Sciatic nerve (tissue), 2 donors: ENCODE data around the gene UBA7. TPM values are rescaled to one million over a fixed set of nuclear protein-coding genes. Genes with fewer than 3 reads are reported as not detected.
A peak's percentile ranks its signal among the peaks of the same experiment; 100 is the strongest.
"Not testable (repeated sequence)": the region's sequence is repeated elsewhere in the genome, so short reads cannot be mapped to it uniquely, and the experiment has no call there.

Source experiments
- ATAC-seq: fragments of 200-7000 bp; cut with Tn5 transposase; one replicate; pipeline ENCODE4 v1.9.1; 2020; ENCODE audit warnings: mild to moderate bottlenecking, moderate library complexity
- DNase-seq: peaks from one replicate; pipeline ENCODE4 v3.0.0-alpha.2; 2020; ENCODE audit warnings: low spot score
- intact Hi-C: fragments of 100-400 bp; cut with DNase I; formaldehyde crosslinking; loops from one replicate; pipeline ENCODE4 v1.14.2; 2022
- total RNA-seq: library from RNA; stranded (reverse); fragmentation: NEBNext Ultra II Directional; extraction: Animal tissue kit (Norgen Biotek cat#: 25700); gene quantifications from one replicate; pipeline ENCODE4 v1.2.1, GENCODE V29; 2021
- donor health status: DM: no; HTN: no; CAD: no.
- donor health status: DM: no; HTN: no; CAD: no.

UBA7 gene, protein sequence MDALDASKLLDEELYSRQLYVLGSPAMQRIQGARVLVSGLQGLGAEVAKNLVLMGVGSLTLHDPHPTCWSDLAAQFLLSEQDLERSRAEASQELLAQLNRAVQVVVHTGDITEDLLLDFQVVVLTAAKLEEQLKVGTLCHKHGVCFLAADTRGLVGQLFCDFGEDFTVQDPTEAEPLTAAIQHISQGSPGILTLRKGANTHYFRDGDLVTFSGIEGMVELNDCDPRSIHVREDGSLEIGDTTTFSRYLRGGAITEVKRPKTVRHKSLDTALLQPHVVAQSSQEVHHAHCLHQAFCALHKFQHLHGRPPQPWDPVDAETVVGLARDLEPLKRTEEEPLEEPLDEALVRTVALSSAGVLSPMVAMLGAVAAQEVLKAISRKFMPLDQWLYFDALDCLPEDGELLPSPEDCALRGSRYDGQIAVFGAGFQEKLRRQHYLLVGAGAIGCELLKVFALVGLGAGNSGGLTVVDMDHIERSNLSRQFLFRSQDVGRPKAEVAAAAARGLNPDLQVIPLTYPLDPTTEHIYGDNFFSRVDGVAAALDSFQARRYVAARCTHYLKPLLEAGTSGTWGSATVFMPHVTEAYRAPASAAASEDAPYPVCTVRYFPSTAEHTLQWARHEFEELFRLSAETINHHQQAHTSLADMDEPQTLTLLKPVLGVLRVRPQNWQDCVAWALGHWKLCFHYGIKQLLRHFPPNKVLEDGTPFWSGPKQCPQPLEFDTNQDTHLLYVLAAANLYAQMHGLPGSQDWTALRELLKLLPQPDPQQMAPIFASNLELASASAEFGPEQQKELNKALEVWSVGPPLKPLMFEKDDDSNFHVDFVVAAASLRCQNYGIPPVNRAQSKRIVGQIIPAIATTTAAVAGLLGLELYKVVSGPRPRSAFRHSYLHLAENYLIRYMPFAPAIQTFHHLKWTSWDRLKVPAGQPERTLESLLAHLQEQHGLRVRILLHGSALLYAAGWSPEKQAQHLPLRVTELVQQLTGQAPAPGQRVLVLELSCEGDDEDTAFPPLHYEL
- 73.9 TPM for total RNA-seq

DNA sequence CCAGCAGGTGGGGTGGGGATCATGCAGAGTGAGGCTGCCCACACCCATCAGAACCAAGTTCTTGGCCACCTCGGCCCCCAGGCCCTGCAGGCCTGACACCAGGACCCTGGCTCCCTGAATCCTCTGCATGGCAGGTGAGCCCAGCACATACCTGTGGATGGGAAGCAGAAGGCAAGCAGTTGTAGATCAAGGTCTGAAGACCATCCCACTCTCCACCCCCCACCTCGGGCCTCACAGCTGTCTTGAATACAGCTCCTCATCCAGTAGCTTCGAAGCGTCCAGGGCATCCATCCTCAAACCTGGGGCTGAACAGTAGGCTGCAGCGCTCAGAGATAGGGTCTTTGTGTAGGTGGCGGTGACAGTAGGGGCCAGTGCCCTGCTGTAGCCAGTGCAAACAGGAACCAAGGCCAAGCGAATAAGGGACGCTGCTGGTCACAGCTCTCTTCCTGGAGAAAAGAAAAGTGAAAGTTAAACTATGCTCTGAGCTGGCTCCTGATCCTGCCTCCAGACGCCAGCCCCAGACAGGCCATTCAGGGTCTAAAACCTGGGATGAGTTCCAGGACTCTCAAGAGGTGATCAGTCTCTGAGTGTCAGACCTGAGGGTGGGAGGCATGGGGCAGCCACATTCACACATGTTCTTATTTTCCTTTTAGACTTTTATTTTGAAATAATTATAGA lies at the start of gene UBA7:
TSS of gene UBA7 (minus strand) at position 457 of the 678 bp plus-strand sequence. CDS start at position 291, 166 bp downstream.
- peak; percentile 66 for DNase-seq
- intact Hi-C loops: no loop called here
- ATAC-seq: peak; percentile 92

DNA sequence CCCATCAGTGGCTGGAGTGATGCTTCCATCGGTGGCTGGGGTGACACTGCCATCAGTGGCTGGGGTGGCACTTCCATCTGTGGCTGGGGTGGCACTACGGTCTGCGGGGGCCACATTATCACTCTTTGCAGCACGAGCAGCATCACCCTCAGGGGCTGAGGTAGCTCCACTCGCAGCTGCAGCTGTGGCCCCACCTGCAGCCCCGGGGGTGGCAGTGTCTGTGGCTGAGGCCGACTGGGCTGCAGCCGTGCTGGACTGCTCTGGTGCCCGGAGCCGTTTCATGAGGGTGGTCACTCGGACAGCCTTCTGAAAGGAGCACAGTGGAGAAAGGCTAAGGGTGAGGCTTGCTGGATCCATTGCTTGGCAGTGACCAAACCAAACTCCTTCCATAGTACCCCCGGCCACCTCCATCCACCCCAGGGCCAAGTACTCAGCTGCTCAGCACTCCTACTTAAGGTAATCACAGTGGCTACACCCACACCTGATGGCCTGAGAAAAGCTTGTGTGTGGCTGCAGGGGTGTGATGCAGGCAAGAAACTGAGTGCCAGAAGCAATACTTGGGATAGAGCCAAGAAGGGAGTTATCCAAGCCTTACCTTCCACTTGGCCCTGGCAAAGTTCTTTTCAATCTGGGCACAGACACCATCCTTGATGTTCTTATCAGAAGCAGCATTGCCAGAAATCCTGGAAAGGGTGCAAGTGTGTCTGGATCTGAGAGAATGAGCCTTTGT lies 46.0 kb upstream of the UBA7 start:
- no peak for ATAC-seq
- intact Hi-C loops: loop anchor here (1.0 kb wide), 1 partner anchor 64 kb away; no protein-coding TSS in a partner anchor
- DNase-seq: no peak

DNA sequence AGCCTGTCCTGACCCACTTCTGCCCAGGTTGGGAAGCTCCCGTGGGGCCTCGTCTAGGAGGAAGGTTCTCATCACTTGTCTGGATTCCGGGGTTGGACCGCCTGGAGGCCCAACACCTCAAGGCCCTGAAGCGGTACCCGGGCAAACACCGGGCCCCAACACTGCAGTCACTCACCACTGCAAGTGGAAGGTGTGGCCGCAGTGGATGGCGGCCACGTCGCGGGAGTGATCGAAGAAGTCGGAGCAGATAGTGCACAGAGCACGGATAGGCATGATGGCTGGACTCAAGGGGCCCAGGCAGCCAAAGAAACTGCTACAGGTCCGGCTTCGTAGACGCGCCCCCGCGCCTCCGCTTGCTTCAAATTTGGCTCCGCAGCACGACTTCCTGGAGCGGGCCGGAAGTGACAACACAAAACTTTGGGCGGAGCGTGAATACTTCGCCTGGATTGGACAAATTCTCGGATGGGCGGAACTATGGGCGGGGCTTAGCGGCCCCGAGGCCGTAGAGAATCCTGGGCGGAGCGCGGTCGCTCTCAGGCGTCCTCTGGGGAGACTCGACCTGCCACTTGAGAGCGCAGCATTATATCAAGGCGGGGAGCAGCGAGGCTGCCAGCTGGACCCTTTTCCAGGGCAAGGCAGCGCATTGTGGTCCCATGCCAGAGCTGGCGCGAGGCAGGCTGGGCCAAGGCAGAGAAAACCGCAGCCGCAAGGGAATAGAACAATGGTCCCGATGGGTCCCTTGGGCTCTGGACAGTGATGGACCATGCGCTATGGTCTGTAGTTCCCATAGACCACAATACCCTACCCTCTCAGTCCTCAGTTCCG lies 42.6 kb upstream of the UBA7 start, which contains the start of gene TRAIP:
TSS of gene TRAIP (minus strand) at position 384 of the 825 bp plus-strand sequence. CDS start at position 273, 111 bp downstream.
- DNase-seq: peak; percentile 96
- peak; percentile 99 for ATAC-seq
- intact Hi-C loops: no loop called here

DNA sequence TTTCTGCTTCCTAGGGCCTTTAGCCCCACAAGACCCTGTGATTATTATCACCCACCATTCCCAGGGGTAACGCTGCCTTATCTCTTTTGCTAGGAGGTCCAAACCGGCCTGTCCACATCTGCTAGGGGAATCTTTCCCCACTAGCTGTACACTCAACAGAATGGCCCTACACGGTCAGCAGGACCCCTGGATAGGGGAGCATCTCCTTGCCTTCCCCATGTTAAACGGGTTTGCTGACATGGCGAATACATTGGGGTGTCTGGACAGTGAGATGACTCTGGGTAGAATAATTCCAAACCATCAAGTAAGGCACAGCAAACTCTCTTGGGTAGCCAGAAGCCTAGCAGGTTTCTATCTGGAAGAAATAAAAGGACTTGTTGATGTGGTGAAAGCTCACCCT lies 41.9 kb upstream of the UBA7 start:
- no peak for ATAC-seq
- no peak for DNase-seq
- intact Hi-C loops: no loop called here

DNA sequence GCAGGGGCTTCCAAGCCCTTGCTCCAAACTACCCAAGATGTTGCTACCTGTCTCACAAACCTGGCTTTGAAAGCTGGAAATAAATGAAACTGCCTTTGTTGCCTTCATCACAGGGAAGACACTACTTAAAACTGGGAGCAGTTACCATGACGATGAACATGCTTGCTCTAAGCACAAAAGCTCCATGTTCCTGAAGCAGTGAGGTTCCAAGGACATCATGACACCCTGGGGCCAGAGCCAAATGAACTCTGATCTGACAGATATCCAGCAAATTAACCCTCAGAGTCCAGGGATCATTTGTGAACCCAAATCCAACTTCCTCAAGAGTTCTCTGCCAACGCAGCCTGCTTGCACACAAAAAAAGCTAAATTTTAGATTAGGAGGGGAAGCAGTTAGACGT lies 31.9 kb upstream of the UBA7 start:
- no peak for ATAC-seq
- intact Hi-C loops: no loop called here
- DNase-seq: no peak

DNA sequence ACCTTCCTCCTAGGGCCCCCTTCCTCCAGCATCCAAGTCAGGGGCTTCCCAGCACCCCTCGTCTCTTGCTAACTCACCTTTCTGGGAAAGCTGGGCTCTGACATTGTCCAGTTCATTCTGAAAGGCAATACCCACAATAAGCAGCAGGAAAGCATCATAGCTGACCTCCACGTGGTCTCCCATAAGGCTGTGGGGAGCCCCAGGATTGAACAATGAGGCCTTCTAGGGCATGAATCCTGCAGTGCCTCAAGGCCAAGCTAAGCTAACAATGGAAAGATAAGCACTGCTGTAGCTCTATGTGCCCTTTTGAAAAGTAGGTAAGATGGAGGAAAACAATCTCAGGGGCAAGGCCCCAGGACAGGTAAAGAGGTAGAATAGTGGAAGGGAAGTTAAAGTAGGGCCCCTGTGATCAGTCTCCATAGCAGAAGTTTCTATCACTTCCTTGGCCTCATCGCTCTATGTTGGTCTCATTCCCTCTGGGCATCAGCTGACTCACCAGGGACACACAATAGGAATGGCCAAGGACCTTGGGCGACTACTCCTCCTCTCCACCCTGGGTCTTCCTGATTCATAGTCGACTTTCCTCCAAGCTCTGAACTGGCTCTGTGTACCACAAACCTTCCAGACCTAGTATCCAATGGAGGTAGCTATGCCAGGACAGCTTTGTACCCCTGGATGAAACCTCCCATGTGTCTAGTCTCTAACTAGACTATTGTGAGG lies 30.9 kb upstream of the UBA7 start:
- intact Hi-C loops: no loop called here
- ATAC-seq (no peak), DNase-seq (no peak)

DNA sequence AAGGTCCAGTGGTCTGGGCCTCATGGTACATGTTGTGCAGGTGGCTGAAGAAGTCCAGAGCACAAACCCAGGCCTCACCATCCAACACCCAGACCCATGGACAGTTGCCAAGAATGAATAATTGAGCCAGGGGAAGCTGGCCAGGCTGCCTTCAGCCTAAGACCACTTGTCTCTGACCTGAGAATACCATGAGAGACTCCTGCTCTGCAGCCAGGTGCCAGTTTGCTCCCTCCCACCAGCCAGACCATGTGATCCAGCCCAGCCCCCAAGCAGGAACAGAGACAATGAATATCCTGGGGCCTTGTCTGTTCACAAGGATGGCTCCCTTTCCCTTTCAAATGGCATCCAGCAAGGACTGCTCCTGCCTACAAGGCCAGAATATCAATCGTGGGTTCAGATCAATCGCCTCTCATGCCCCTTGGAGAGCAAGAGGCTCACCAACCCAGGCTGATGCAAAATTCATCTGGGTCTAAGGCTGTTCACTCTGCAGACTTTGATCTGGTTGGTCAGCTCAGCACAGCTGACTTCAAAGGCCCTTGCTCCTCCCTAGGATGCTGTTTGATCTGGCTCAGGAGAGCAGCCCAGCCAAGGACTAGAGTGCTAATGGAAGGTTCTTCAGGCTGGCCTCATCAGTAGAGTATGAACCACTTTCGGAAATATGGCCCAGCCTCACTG lies 29.2 kb upstream of the UBA7 start:
- DNase-seq (no peak), ATAC-seq (no peak)
- intact Hi-C loops: no loop called here

DNA sequence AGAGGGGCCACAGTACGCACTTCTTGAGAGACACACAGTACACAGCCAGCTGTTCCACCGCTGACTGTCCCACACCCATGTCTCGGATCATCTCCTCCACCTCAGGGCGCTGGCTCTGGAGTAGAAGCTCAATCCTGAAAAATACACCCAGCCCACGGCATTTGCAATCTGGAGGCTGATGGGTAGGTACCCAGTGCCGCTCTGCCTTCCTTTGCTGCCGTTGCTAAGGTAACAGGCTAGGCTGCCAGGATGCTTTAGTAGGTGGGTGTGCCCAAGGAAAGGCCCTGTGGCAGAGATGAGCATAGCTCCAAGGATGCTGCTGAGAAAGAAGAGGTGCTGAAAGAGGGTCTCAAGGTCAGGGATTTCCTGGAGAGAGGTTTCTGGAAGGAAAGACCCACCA lies 28.1 kb upstream of the UBA7 start:
- ATAC-seq (no peak), DNase-seq (no peak)
- intact Hi-C loops: no loop called here

DNA sequence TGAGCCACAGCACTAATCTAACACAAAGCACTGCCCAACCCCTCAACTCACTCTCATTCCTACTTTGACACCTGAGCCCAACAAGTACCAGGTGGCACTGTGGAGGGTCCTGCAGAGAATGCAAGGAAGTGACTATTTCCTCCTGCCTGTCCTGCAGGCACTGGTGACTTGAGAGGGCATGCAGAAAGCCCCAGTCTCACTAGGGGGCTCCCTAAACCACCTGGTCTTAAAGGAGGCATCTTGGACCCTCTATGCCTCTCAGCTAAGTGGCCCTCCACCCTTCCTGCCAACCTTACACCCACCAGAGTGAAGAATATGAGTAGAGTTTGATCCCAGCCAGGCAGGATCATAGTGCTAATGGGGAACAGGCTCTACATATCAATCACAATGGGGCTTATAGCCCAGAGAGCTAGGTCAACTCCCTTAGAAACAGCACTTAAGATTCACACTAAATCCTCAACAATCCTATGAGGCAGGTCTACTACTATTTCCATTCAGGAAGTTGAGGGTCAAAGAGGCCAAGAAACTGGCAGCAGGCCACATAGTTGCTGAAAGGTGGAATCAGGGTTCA lies 27.5 kb upstream of the UBA7 start:
- ATAC-seq (no peak), DNase-seq (no peak)
- intact Hi-C loops: no loop called here

DNA sequence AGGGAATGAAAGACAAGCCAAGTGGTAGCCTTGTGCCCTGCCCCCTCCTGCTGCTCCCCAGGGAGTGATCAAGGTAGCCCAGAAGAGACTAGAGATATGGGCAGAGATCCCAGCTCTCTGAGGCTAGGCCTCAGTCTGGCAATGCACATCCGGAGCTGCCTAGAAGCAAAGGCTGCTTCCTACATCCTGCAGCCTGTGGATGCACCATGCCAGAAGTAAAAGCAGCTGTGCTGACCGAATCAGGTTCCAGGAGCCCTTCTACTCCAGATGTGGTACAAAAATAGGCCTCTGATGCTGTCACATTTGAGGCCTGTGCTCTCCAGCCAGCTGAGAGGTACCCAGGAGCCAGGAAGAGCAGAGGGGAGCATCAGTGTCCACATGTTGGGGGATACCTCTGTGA lies 26.6 kb upstream of the UBA7 start:
- DNase-seq (no peak), ATAC-seq (peak; percentile 5)
- intact Hi-C loops: no loop called here

DNA sequence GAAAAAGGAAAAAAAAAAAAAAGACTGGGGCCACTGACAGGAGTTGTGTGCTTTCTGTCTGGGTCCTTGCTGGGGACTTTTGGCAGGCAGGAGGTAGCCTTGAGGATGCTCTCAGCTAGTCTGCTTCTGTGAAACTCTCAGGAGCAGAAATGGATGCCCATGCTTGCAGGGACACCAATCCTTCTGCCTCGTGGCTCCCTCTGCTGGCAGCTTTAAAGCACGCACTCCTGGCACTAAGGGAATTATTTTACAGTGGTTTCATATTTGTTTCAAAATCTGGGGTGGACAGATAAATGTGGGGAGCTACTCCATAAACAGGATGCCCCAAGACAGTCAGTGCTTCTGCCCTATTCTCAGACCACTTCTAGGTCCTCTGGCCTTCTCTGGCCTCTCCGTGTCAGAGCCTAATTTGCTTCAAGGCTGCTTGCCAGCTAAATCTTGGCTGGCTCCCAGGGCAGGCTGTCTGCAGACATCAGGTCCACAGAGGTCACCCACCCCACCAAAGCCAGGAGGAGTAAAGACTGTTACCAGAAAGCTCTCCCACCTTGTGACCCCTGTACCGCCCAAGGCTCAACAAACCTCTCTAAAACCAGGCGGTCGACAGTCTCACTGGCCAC lies 25.5 kb upstream of the UBA7 start:
- ATAC-seq (peak; percentile 91), DNase-seq (peak; percentile 92)
- intact Hi-C loops: loop anchor here (1.0 kb wide), 1 partner anchor 37 kb away; no protein-coding TSS in a partner anchor

DNA sequence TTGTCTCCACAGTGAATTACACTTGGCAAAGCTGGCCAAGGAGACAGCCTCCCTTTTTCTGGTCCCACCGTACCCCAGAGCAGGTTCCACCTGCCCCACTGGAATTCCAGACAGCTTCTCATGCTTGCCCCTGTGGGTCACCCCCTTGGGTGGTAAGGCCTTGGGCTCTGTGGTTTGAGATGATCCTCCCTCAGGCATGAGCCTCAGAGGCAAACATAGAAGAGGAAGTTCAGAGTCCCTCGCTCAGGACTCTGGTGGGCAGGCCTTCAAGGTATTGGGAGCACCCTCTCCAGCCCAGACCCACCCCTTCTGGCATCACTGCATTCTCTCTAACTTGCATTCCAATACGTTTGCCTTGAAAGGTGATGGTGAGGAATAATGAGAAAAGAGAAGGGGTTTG lies 17.6 kb upstream of the UBA7 start:
- ATAC-seq (no peak), DNase-seq (no peak)
- intact Hi-C loops: no loop called here

DNA sequence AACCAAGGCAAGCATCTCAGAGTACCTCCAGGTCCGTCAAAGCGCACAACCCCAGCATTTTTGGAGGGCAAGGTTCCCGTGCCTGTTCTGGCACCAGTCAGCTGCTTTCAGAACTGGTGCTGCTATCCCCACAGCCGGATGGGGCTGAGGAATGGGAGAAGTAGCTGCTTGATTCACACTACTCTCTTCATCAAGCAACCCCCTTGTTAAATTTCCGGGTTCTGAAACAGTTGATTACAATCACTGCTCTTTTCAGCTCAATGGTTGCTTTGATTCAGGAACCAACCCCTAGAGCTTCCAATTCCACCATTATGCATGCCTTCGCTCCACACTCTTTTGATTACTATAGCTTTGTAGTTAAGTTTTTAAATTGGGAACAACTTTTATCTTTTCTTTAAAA lies 12.3 kb upstream of the UBA7 start:
- intact Hi-C loops: no loop called here
- DNase-seq (no peak), ATAC-seq (no peak)

DNA sequence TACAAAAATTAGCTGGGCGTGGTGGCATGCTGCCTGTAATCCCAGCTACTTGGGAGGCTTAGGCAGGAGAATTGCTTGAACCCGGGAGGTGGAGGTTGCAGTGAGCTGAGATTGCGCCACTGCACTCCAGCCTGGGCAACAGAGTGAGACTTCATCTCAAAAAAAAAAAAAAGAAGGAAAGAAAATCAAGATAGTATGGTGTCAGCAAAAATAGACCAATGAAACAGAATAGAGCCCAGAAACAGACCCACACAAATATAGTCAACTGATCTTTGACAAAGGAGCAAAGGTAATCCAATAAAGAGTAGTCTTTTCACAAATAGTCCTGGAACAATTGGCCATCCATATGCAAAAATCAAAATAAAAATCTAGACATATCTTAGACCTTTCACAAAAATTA lies 9.4 kb upstream of the UBA7 start:
- ATAC-seq, intact Hi-C loops, DNase-seq: not testable (repeated sequence)

DNA sequence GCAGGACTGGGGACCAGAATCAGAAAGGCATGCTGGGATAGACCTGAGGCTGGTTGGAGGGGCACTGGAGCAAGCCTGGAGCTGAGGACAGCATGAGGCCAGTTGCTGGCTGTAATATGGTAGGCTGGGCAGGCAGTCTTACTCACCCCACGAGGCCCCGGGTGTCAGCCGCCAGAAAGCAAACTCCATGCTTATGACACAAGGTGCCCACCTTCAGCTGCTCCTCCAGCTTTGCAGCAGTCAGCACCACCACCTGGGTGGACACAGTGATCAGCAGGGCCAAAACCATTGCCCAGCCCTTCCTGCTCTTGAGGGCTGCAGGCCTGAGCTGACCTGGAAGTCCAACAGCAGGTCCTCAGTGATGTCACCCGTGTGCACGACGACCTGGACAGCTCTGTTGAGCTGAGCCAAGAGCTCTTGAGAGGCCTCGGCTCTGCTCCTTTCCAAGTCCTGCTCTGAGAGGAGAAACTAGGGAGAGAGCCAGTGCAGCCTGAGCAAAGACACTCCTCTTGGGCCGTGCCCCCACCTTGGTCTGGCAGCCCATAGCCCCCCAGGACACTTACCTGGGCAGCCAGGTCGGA lies 747 bp downstream of the UBA7 start:
- DNase-seq (no peak), ATAC-seq (peak; percentile 18)
- intact Hi-C loops: no loop called here
